GM23338 (cell line): ENCODE data around the gene RAB40C. TPM values are rescaled to one million over a fixed set of nuclear protein-coding genes. Genes with fewer than 3 reads are reported as not detected.

ENCODE experiments used
- EZH2 ChIP-seq: fragments of 200-600 bp; sonication (generic); IDR thresholded peaks from one replicate; pipeline ENCODE4 v1.8.0; 2017; ENCODE audit warnings: antibody characterized with exemption, mild to moderate bottlenecking, low read depth; ENCODE audit not compliant: unreplicated experiment
- JUNB ChIP-seq: IDR thresholded peaks from one replicate; pipeline ENCODE4 v1.6.1; 2016; ENCODE audit warnings: antibody characterized with exemption; ENCODE audit not compliant: unreplicated experiment
- NANOG ChIP-seq: IDR thresholded peaks from 2 replicates; pipeline ENCODE4 v1.6.1; 2016; ENCODE audit warnings: antibody characterized with exemption, borderline replicate concordance
- ZNF114 ChIP-seq: fragments of 250-450 bp; sonication (Bioruptor Pico); IDR thresholded peaks from 2 replicates; pipeline ENCODE4 v1.5.0; 2020; ENCODE audit warnings: mild to moderate bottlenecking, moderate library complexity
- ZNF331 ChIP-seq: fragments of 250-450 bp; sonication (Bioruptor Pico); IDR thresholded peaks from 2 replicates; pipeline ENCODE4 v1.5.0; 2020; ENCODE audit warnings: low read depth, mild to moderate bottlenecking, moderate library complexity
- polyA plus RNA-seq: library from polyadenylated mRNA; unstranded; fragments of >200 nt; fragmentation: Nextera tagmentation; extraction: Ambion mirVana; gene quantifications from 2 replicates; pipeline ENCODE4 v1.2.1, GENCODE V29; 2016
- total RNA-seq: library from RNA; depleted of rRNA; stranded (reverse); fragments of >200 nt; shearing (Covaris generic); gene quantifications from 2 replicates; pipeline ENCODE4 v1.2.3, GENCODE V29; 2014
- TF ChIP-seq, protein P1 (sequence below): fragments of 250-450 bp; sonication (Bioruptor Pico); IDR thresholded peaks from 2 replicates; pipeline ENCODE4 v1.5.0; 2020; ENCODE audit warnings: mild to moderate bottlenecking, moderate library complexity
- TF ChIP-seq, protein P2 (sequence below): IDR thresholded peaks from 2 replicates; pipeline ENCODE4 v1.6.1; 2016; ENCODE audit warnings: antibody characterized with exemption
- TF ChIP-seq, protein P3 (sequence below), 2 experiments: fragments of 200-600 bp in 1 of 2; sonication (generic) in 1 of 2; conservative IDR thresholded peaks; 2 replicates each; pipeline versions ENCODE4 v1.5.1 to v1.6.1; 2016 to 2017; ENCODE audit warnings: antibody characterized with exemption in 2 of 2, low read depth in 2 of 2, mild to moderate bottlenecking in 2 of 2, moderate library complexity in 1 of 2

RAB40C gene
- total and polyA plus RNA-seq, 2 experiments from 2014 or later, result 11.2 to 24.6 TPM

DNA sequence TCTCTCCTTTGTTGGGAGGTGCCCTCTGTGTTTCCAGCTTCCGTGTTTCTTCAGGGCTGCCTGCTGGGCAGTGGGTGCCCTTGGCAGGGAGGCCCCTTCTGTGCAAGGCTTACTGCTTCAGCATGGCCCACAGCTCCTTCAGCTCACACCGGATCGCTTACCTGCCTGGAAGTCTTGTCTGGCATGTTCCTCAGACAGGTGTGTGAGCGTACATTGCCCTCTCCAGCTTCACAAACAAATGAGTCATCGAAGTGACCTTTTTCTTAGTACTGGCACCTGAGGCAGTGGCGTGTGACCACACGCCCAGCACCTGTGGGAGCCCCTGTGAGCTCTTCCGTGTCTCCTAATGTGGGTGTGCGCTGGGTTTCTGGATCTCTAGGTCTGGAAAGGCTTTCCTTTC is 3.5 kb downstream of the RAB40C start (continued):
- TF ChIP-seq, protein P1, sequence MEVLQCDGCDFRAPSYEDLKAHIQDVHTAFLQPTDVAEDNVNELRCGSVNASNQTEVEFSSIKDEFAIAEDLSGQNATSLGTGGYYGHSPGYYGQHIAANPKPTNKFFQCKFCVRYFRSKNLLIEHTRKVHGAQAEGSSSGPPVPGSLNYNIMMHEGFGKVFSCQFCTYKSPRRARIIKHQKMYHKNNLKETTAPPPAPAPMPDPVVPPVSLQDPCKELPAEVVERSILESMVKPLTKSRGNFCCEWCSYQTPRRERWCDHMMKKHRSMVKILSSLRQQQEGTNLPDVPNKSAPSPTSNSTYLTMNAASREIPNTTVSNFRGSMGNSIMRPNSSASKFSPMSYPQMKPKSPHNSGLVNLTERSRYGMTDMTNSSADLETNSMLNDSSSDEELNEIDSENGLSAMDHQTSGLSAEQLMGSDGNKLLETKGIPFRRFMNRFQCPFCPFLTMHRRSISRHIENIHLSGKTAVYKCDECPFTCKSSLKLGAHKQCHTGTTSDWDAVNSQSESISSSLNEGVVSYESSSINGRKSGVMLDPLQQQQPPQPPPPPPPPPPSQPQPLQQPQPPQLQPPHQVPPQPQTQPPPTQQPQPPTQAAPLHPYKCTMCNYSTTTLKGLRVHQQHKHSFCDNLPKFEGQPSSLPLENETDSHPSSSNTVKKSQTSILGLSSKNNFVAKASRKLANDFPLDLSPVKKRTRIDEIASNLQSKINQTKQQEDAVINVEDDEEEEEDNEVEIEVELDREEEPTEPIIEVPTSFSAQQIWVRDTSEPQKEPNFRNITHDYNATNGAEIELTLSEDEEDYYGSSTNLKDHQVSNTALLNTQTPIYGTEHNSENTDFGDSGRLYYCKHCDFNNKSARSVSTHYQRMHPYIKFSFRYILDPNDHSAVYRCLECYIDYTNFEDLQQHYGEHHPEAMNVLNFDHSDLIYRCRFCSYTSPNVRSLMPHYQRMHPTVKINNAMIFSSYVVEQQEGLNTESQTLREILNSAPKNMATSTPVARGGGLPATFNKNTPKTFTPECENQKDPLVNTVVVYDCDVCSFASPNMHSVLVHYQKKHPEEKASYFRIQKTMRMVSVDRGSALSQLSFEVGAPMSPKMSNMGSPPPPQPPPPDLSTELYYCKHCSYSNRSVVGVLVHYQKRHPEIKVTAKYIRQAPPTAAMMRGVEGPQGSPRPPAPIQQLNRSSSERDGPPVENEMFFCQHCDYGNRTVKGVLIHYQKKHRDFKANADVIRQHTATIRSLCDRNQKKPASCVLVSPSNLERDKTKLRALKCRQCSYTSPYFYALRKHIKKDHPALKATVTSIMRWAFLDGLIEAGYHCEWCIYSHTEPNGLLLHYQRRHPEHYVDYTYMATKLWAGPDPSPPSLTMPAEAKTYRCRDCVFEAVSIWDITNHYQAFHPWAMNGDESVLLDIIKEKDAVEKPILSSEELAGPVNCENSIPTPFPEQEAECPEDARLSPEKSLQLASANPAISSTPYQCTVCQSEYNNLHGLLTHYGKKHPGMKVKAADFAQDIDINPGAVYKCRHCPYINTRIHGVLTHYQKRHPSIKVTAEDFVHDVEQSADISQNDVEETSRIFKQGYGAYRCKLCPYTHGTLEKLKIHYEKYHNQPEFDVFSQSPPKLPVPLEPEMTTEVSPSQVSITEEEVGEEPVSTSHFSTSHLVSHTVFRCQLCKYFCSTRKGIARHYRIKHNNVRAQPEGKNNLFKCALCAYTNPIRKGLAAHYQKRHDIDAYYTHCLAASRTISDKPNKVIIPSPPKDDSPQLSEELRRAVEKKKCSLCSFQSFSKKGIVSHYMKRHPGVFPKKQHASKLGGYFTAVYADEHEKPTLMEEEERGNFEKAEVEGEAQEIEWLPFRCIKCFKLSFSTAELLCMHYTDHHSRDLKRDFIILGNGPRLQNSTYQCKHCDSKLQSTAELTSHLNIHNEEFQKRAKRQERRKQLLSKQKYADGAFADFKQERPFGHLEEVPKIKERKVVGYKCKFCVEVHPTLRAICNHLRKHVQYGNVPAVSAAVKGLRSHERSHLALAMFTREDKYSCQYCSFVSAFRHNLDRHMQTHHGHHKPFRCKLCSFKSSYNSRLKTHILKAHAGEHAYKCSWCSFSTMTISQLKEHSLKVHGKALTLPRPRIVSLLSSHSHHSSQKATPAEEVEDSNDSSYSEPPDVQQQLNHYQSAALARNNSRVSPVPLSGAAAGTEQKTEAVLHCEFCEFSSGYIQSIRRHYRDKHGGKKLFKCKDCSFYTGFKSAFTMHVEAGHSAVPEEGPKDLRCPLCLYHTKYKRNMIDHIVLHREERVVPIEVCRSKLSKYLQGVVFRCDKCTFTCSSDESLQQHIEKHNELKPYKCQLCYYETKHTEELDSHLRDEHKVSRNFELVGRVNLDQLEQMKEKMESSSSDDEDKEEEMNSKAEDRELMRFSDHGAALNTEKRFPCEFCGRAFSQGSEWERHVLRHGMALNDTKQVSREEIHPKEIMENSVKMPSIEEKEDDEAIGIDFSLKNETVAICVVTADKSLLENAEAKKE (CRISPR knock-in tag), result no peak
- TF ChIP-seq EZH2 (no peak), ZNF331 (no peak), JUNB (no peak), NANOG (no peak), ZNF114 (CRISPR knock-in tag) (no peak)
- TF ChIP-seq, protein P2, sequence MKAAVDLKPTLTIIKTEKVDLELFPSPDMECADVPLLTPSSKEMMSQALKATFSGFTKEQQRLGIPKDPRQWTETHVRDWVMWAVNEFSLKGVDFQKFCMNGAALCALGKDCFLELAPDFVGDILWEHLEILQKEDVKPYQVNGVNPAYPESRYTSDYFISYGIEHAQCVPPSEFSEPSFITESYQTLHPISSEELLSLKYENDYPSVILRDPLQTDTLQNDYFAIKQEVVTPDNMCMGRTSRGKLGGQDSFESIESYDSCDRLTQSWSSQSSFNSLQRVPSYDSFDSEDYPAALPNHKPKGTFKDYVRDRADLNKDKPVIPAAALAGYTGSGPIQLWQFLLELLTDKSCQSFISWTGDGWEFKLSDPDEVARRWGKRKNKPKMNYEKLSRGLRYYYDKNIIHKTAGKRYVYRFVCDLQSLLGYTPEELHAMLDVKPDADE, result no peak
- TF ChIP-seq, protein P3, sequence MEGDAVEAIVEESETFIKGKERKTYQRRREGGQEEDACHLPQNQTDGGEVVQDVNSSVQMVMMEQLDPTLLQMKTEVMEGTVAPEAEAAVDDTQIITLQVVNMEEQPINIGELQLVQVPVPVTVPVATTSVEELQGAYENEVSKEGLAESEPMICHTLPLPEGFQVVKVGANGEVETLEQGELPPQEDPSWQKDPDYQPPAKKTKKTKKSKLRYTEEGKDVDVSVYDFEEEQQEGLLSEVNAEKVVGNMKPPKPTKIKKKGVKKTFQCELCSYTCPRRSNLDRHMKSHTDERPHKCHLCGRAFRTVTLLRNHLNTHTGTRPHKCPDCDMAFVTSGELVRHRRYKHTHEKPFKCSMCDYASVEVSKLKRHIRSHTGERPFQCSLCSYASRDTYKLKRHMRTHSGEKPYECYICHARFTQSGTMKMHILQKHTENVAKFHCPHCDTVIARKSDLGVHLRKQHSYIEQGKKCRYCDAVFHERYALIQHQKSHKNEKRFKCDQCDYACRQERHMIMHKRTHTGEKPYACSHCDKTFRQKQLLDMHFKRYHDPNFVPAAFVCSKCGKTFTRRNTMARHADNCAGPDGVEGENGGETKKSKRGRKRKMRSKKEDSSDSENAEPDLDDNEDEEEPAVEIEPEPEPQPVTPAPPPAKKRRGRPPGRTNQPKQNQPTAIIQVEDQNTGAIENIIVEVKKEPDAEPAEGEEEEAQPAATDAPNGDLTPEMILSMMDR (conservative IDR thresholded peaks at IDR 0.05; ENCODE audit: low read depth in 2 of 2), result no peak
